GM12878 (cell line): ENCODE data around the gene TDO2. TPM values are rescaled to one million over a fixed set of nuclear protein-coding genes. Genes with fewer than 3 reads are reported as not detected.

Source experiments
- ATAC-seq: fragments of 200-7000 bp; cut with Tn5 transposase; 3 replicates; pipeline ENCODE4 v1.9.1; 2020; ENCODE audit warnings: mild to moderate bottlenecking, moderate library complexity
- BruUV-seq: library from RNA; stranded (reverse); fragments of 400-500 nt; replicated peaks from 2 replicates; lab custom pipeline; 2021; lab: Mats Ljungman, UMichigan
- CTCF ChIA-PET: fragments of 300-600 bp; sonication (Branson Sonifier 250); formaldehyde crosslinking; extraction: SDS; loops from one replicate; lab custom pipeline; 2021; ENCODE audit warnings: inconsistent platforms; lab: Yijun Ruan, JAX
- POLR2A ChIA-PET: fragments of 350-600 bp; formaldehyde crosslinking; extraction: SDS; loops from one replicate; lab custom pipeline; 2021; ENCODE audit warnings: inconsistent platforms; lab: Charles Lee
- RAD21 ChIA-PET: fragments of 300-600 bp; sonication (Branson Sonifier 250); formaldehyde crosslinking; loops from one replicate; lab custom pipeline; 2023; ENCODE audit warnings: antibody characterized with exemption; ENCODE audit not compliant: unreplicated experiment; lab: Charles Lee
- SMC1A ChIA-PET: fragments of 300-600 bp; sonication (Branson Sonifier 250); formaldehyde crosslinking; loops from one replicate; lab custom pipeline; 2023; ENCODE audit not compliant: unreplicated experiment, uncharacterized antibody; lab: Charles Lee
- DNase-seq: peaks from one replicate; pipeline ENCODE4 v3.0.0-alpha.2; 2011; ENCODE audit warnings: low read depth, low spot score
- FAIRE-seq: peaks from 3 replicates; lab custom pipeline; 2011; peaks lifted over from hg19 to GRCh38; lab: Jason Lieb, UNC
- H2AFZ ChIP-seq: 2 replicates; pipeline ENCODE4 v1.6.0; 2011; ENCODE audit warnings: low read depth, low read length, control low read depth; ENCODE audit not compliant: control insufficient read depth
- H3K27ac ChIP-seq: 2 replicates; pipeline ENCODE4 v1.5.1; 2011; ENCODE audit warnings: control low read depth; ENCODE audit not compliant: control insufficient read depth, insufficient read depth
- H3K27me3 ChIP-seq, 2 experiments: replicated peaks in 1 of 2; 2 replicates each; pipeline versions ENCODE4 v1.6.0 to v1.6.1; 2011; ENCODE audit warnings: low read length in 1 of 2; ENCODE audit not compliant: control insufficient read depth in 2 of 2, insufficient read depth in 2 of 2
- H3K36me3 ChIP-seq, 2 experiments: 2 replicates each; pipeline ENCODE4 v1.5.1; 2011; ENCODE audit warnings: low read length in 1 of 2; ENCODE audit not compliant: control insufficient read depth in 2 of 2, insufficient read depth in 2 of 2
- H3K4me1 ChIP-seq: 2 replicates; pipeline ENCODE4 v1.6.1; 2011; ENCODE audit warnings: mild to moderate bottlenecking, low read length, moderate library complexity, mixed read lengths; ENCODE audit not compliant: control insufficient read depth, insufficient read depth
- H3K4me2 ChIP-seq: 2 replicates; pipeline ENCODE4 v1.6.0; 2011; ENCODE audit warnings: control low read depth; ENCODE audit not compliant: control insufficient read depth, insufficient read depth
- H3K4me3 ChIP-seq: fragments of 200-600 bp; sonication (generic); 2 replicates; pipeline ENCODE4 v1.5.1; 2016
- H3K79me2 ChIP-seq: 2 replicates; pipeline ENCODE4 v1.6.0; 2011; ENCODE audit warnings: low read length; ENCODE audit not compliant: control insufficient read depth, insufficient read depth
- H3K9ac ChIP-seq: 2 replicates; pipeline ENCODE4 v1.8.0; 2011; ENCODE audit warnings: low read length, control low read depth, mixed read lengths; ENCODE audit not compliant: control insufficient read depth, insufficient read depth
- H3K9me3 ChIP-seq: replicated peaks from 3 replicates; pipeline ENCODE4 v1.5.1; 2011; ENCODE audit warnings: mild to moderate bottlenecking, low read length; ENCODE audit not compliant: control insufficient read depth, insufficient read depth
- H4K20me1 ChIP-seq: 2 replicates; pipeline ENCODE4 v1.6.0; 2011; ENCODE audit not compliant: control insufficient read depth, insufficient read depth
- BCL11A ChIP-seq: IDR thresholded peaks from 2 replicates; pipeline ENCODE4 v1.6.1; 2011; ENCODE audit warnings: low read depth, low read length
- CBX3 ChIP-seq: fragments of 200-600 bp; sonication (generic); IDR thresholded peaks from 2 replicates; pipeline ENCODE4 v1.6.1; 2016; ENCODE audit warnings: low read depth, borderline replicate concordance
- CEBPB ChIP-seq, 2 experiments: fragments of 150-350 bp in 1 of 2; IDR thresholded peaks; 2 replicates each; pipeline ENCODE4 v1.6.1; 2012 to 2014; ENCODE audit warnings: low read depth in 2 of 2, low read length in 2 of 2, borderline replicate concordance in 1 of 2, inconsistent platforms in 1 of 2
- CREM ChIP-seq: IDR thresholded peaks from 2 replicates; pipeline ENCODE4 v1.6.1; 2014; ENCODE audit warnings: antibody characterized with exemption, low read depth
- CTCF ChIP-seq, 3 experiments: IDR thresholded peaks in 2 of 3; conservative IDR thresholded peaks in 1 of 3; 2 replicates each; pipeline ENCODE4 v1.5.1; 2011; ENCODE audit warnings: low read depth in 3 of 3, low read length in 3 of 3, mild to moderate bottlenecking in 3 of 3, control low read depth in 2 of 3, moderate library complexity in 2 of 3, inconsistent platforms in 1 of 3, mixed read lengths in 1 of 3; ENCODE audit not compliant: control insufficient read depth in 2 of 3, insufficient read depth in 1 of 3; ENCODE audit errors: extremely low read depth in 1 of 3
- E2F4 ChIP-seq: IDR thresholded peaks from 2 replicates; pipeline ENCODE4 v1.6.1; 2012; ENCODE audit warnings: low read depth, low read length, improper control_type of control experiment
- GATAD2B ChIP-seq: fragments of 450-650 bp; conservative IDR thresholded peaks from 2 replicates; pipeline ENCODE4 v1.6.1; 2017; ENCODE audit warnings: low read depth, mild to moderate bottlenecking, moderate library complexity
- IKZF2 ChIP-seq, 2 experiments: fragments of 450-650 bp; IDR thresholded peaks; 2 replicates each; pipeline ENCODE4 v1.6.1; 2017; ENCODE audit warnings: mild to moderate bottlenecking in 2 of 2, moderate library complexity in 2 of 2
- NFYB ChIP-seq: IDR thresholded peaks from 2 replicates; pipeline ENCODE4 v1.6.1; 2011; ENCODE audit warnings: low read depth, mild to moderate bottlenecking, low read length, improper control_type of control experiment, moderate library complexity; ENCODE audit not compliant: insufficient read depth
- POLR2AphosphoS2 ChIP-seq: IDR thresholded peaks from 2 replicates; pipeline ENCODE4 v1.6.1; 2011; ENCODE audit warnings: low read depth, mild to moderate bottlenecking, low read length, improper control_type of control experiment, moderate library complexity
- POLR2AphosphoS5 ChIP-seq: IDR thresholded peaks from 2 replicates; pipeline ENCODE4 v1.6.1; 2011; ENCODE audit warnings: mild to moderate bottlenecking, low read length, inconsistent platforms
- RELB ChIP-seq: fragments of 450-650 bp; IDR thresholded peaks from 2 replicates; pipeline ENCODE4 v1.6.1; 2017; ENCODE audit warnings: low read depth, mild to moderate bottlenecking, moderate library complexity
- RUNX3 ChIP-seq: IDR thresholded peaks from 2 replicates; pipeline ENCODE4 v1.6.1; 2012; ENCODE audit warnings: low read length, inconsistent platforms
- SRF ChIP-seq, 2 experiments: IDR thresholded peaks; 2 replicates each; pipeline ENCODE4 v1.6.1; 2011; ENCODE audit warnings: low read depth in 2 of 2, low read length in 2 of 2, mild to moderate bottlenecking in 1 of 2, moderate library complexity in 1 of 2
- SUZ12 ChIP-seq: fragments of 200-600 bp; sonication (generic); IDR thresholded peaks from one replicate; pipeline ENCODE4 v1.6.1; 2018; ENCODE audit warnings: antibody characterized with exemption, mild to moderate bottlenecking; ENCODE audit not compliant: unreplicated experiment
- ZNF622 ChIP-seq: fragments of 450-650 bp; IDR thresholded peaks from 2 replicates; pipeline ENCODE4 v1.6.1; 2017; ENCODE audit warnings: mild to moderate bottlenecking, inconsistent platforms
- WGBS: methylation state at CpG from one replicate; pipeline ENCODE4 v1.1.6; 2016; ENCODE audit warnings: low lambda C conversion rate; ENCODE audit not compliant: insufficient replicate concordance, insufficient coverage; ENCODE audit errors: missing lambda C conversion rate; 5-methylcytosine and 5-hydroxymethylcytosine counted together
- in situ Hi-C: fragments of 300-500 bp; cut with MboI; formaldehyde crosslinking; loops from 9 replicates; pipeline ENCODE4 v1.14.3; 2018; ENCODE audit warnings: mixed read lengths
- intact Hi-C: fragments of 100-400 bp; cut with micrococcal nuclease; formaldehyde crosslinking; loops from one replicate; pipeline ENCODE4 v1.14.2; 2022; ENCODE audit not compliant: unreplicated experiment
- polyA plus RNA-seq, 11 experiments: library from polyadenylated mRNA; depleted of rRNA in 4 of 11; unstranded in 6 of 11; stranded (reverse) in 5 of 11; fragments of >200 nt; fragmentation: Nextera tagmentation in 4 of 11; fragmentation: Illumina TruSeq in 1 of 11; extraction: Ambion mirVana in 4 of 11; extraction: Trizol in 1 of 11; gene quantifications; 1 replicate in 1 of 11; 2 replicates in 10 of 11; pipeline versions ENCODE4 v1.2.1 to v1.2.3, GENCODE V29; 2011 to 2016; ENCODE audit warnings: inconsistent platforms in 2 of 11, missing spikeins in 2 of 11, low read depth in 1 of 11
- total RNA-seq, 4 experiments: library from RNA; depleted of rRNA in 3 of 4; stranded (reverse); fragments of >200 nt in 3 of 4; fragmentation: Illumina TruSeq in 1 of 4; extraction: Trizol in 1 of 4; gene quantifications; 2 replicates each; pipeline versions ENCODE4 v1.2.1 to v1.2.3, GENCODE V29; 2013 to 2021

Gene TDO2
- total and polyA plus RNA-seq, 10 of the 15 experiments (the other 5 are each of a cell fraction or from before 2014, with no cell fraction given), result 0.12 to 1.5 (median 0.23) TPM; not detected in 1

GRCh38 chr4:155956461-155956860 lies 53.0 kb downstream of the TDO2 start:
- intact Hi-C loops, result loop anchor here (10.0 kb wide), 3 partner anchors 582 to 1248 kb away; partner anchors contain the start of gene MAP9
- Histone ChIP-seq H3K27ac (no peak overlapping the region), H4K20me1 (no peaks in the 10 kb centered on the region), H2AFZ (no peak overlapping the region), H3K4me3 (no peak overlapping the region), H3K9me3 (no peaks in the 10 kb centered on the region), H3K79me2 (no peaks in the 10 kb centered on the region; the same call in 1 of the 2 replicates), H3K4me1 (no peaks in the 10 kb centered on the region), H3K4me2 (no peak overlapping the region), H3K36me3 (no peaks in the 10 kb centered on the region), H3K27me3 (no peaks in the 10 kb centered on the region), H3K9ac (no peak overlapping the region)
- DNase-seq (no peak), FAIRE-seq (no peak), ATAC-seq (no peak)
- ChIA-PET CTCF (interaction anchor here (1.0 to 1.3 kb wide), 2 partner anchors 146 to 147 kb away, joined by 3 to 4 read pairs; no protein-coding TSS in a partner anchor), SMC1A (interaction anchor here (0.8 to 1.3 kb wide), 6 partner anchors 17 to 720 kb away, joined by 3 to 6 read pairs (median 3); no protein-coding TSS in a partner anchor), POLR2A (interaction anchor here (0.7 kb wide), 1 partner anchor 1083 kb away, joined by 3 read pairs; no protein-coding TSS in a partner anchor), RAD21 (interaction anchor here (0.7 to 1.6 kb wide), 3 partner anchors 145 to 169 kb away, joined by 3 to 5 read pairs (median 3); no protein-coding TSS in a partner anchor)
- no TSS peak for BruUV-seq
- TF ChIP-seq BCL11A (no peak), CBX3 (no peak), POLR2AphosphoS2 (no peak), GATAD2B (no peak), ZNF622 (no peak), NFYB (no peak), RUNX3 (no peak), IKZF2 (IDR thresholded peaks at IDR 0.05) (no peak), CREM (no peak), SUZ12 (no peak), POLR2AphosphoS5 (no peak), E2F4 (no peak), SRF (IDR thresholded peaks at IDR 0.05; ENCODE audit: low read depth in 2 of 2, low read length in 2 of 2) (no peak), CTCF (IDR thresholded peaks at IDR 0.05 in 2 of 3, conservative IDR thresholded peaks at IDR 0.05 in 1 of 3; ENCODE audit: control insufficient read depth in 2 of 3, extremely low read depth in 1 of 3, insufficient read depth in 1 of 3, low read depth in 3 of 3, low read length in 3 of 3) (no peak), RELB (no peak), CEBPB (IDR thresholded peaks at IDR 0.05; ENCODE audit: borderline replicate concordance in 1 of 2, low read depth in 2 of 2, low read length in 2 of 2) (no peak)
- in situ Hi-C loops, result no loop called here
- WGBS, result 42% methylated on average over 2 of the region's 2 CpGs
